ENCODE results near the gene NIM1K. TPM values are rescaled to one million over a fixed set of nuclear protein-coding genes. Genes with fewer than 3 reads are reported as not detected.
A peak's percentile ranks its signal among the peaks of the same experiment; 100 is the strongest.

The NIM1K gene
- total RNA-seq, 1 experiment from 2014 or later, result 0.26 TPM

DNA sequence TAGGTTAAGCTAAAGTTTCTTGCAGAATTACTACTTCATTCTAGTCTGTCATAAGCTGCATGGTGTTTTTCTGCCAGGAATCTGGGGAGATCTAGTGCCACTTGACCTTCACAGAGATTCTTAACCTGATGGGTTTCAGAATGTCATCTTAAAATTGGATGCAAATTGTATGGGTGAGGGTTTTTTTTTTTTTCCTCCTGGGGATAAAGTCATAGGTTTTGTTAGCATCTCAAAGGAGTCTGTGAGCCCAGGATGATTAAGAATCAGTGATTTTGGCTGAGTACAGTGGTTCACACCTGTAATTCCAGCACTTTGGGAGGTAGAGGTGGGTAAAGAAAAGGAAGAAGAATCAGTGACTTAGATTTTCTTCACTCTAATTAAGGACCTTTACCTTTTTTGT is 51.2 kb downstream of the NIM1K start:
- no peak overlapping the region for H3K27ac ChIP-seq
- no peaks in the 10 kb centered on the region for H4K20me1 ChIP-seq (ENCODE audit: insufficient read depth)
- H3K9me3 ChIP-seq (ENCODE audit: insufficient read depth, low read depth), result no peaks in the 10 kb centered on the region
- POLR2A ChIA-PET (ENCODE audit: unreplicated experiment), result no interaction called here
- H3K4me1 ChIP-seq (replicated peaks; ENCODE audit: insufficient read depth), result no peaks in the 10 kb centered on the region
- H3K4me3 ChIP-seq, result no peak overlapping the region
- no peak for DNase-seq
- no peaks in the 10 kb centered on the region for H3K36me3 ChIP-seq (ENCODE audit: low read depth)
- CTCF ChIA-PET, result no interaction called here
- no TSS peak for BruUV-seq (replicated peaks)
- H3K79me2 ChIP-seq (ENCODE audit: low read depth), result no peaks in the 10 kb centered on the region
- peaks cover 15% of the 10 kb centered on the region; the same call in 1 of the 2 replicates for H3K27me3 ChIP-seq (ENCODE audit: insufficient read depth, low read depth)
- H3F3A ChIP-seq (ENCODE audit: insufficient read depth, low read depth), result no peaks in the 10 kb centered on the region
- H3K9me2 ChIP-seq (ENCODE audit: insufficient read depth), result no peaks in the 10 kb centered on the region
- intact Hi-C loops (cut with micrococcal nuclease; ENCODE audit: unreplicated experiment), result no loop called here
- no peak overlapping the region for H3K4me2 ChIP-seq
- TF ChIP-seq EZH2 (IDR thresholded peaks at IDR 0.05; ENCODE audit: low read depth) (no peak), CTCF (conservative IDR thresholded peaks at IDR 0.05) (no peak)
- no peak overlapping the region for H2AFZ ChIP-seq

- no peaks in the 10 kb centered on the region for H3K4me1 ChIP-seq (replicated peaks; ENCODE audit: insufficient read depth)
- peaks cover 15% of the 10 kb centered on the region; the same call in 1 of the 2 replicates for H3K27me3 ChIP-seq (ENCODE audit: insufficient read depth, low read depth)
- H3K36me3 ChIP-seq (ENCODE audit: low read depth), result no peaks in the 10 kb centered on the region
- no peaks in the 10 kb centered on the region for H3F3A ChIP-seq (ENCODE audit: insufficient read depth, low read depth)
- BruUV-seq (replicated peaks), result no TSS peak
- H3K79me2 ChIP-seq (ENCODE audit: low read depth), result no peaks in the 10 kb centered on the region
- H3K4me3 ChIP-seq, result no peak overlapping the region
- no peak for TF ChIP-seq CTCF (conservative IDR thresholded peaks at IDR 0.05)
- TF ChIP-seq EZH2 (IDR thresholded peaks at IDR 0.05; ENCODE audit: low read depth), result no peak
- POLR2A ChIA-PET (ENCODE audit: unreplicated experiment), result interaction anchor here (0.7 kb wide), 1 partner anchor 198 kb away, joined by 3 read pairs; no protein-coding TSS in a partner anchor
- intact Hi-C loops (cut with micrococcal nuclease; ENCODE audit: unreplicated experiment), result no loop called here
- CTCF ChIA-PET, result no interaction called here
- no peak overlapping the region for H3K4me2 ChIP-seq
- no peaks in the 10 kb centered on the region for H4K20me1 ChIP-seq (ENCODE audit: insufficient read depth)
- H3K27ac ChIP-seq, result no peak overlapping the region
- 0 out of 2 replicates have a peak overlapping the region, but pooled peaks have one; percentile 3 for H2AFZ ChIP-seq
- no peaks in the 10 kb centered on the region for H3K9me3 ChIP-seq (ENCODE audit: insufficient read depth, low read depth)
- DNase-seq, result no peak
- H3K9me2 ChIP-seq (ENCODE audit: insufficient read depth), result no peaks in the 10 kb centered on the region
These were observed 53.0 kb downstream of the NIM1K start for GRCh38 chr5:43244823-43245565.

DNA sequence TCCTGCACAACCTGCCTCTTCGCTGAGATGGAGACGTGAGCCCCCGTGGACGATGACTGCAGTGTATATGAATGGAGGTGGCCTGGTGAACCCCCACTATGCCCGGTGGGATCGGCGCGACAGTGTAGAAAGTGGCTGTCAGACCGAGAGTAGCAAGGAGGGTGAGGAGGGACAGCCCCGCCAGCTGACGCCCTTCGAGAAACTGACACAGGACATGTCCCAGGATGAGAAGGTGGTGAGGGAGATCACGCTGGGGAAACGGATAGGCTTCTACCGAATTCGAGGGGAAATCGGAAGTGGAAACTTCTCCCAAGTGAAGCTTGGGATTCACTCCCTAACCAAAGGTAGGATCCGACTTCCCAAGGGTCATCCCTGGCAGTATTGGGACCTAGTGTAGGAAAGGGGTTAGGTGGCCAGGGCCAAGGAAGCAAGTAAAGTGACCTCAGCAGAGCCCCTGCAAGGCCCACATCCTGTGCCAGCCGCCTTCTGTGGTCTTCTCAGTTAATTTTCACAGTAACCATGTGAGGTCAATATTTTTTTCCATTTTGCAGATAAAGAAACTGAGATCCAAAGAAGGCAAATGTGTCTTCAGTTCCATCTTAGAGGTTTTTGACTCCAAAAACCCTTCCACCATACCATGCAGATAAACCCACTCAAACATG is 53.8 kb downstream of the NIM1K start:
- intact Hi-C loops (cut with micrococcal nuclease; ENCODE audit: unreplicated experiment), result no loop called here
- 0 out of 2 replicates have a peak overlapping the region, but pooled peaks have one; percentile 3 for H2AFZ ChIP-seq
- no peaks in the 10 kb centered on the region for H4K20me1 ChIP-seq (ENCODE audit: insufficient read depth)

More for the DNA sequence above, 53.8 kb downstream of the NIM1K start:
- Histone ChIP-seq H3K4me1 (replicated peaks; ENCODE audit: insufficient read depth) (no peaks in the 10 kb centered on the region), H3K9me3 (ENCODE audit: insufficient read depth, low read depth) (no peaks in the 10 kb centered on the region), H3K4me3 (no peak overlapping the region), H3K9me2 (ENCODE audit: insufficient read depth) (no peaks in the 10 kb centered on the region), H3K27ac (no peak overlapping the region), H3K4me2 (no peak overlapping the region), H3K27me3 (ENCODE audit: insufficient read depth, low read depth) (peaks cover 15% of the 10 kb centered on the region; the same call in 1 of the 2 replicates), H3F3A (ENCODE audit: insufficient read depth, low read depth) (no peaks in the 10 kb centered on the region), H3K36me3 (ENCODE audit: low read depth) (no peaks in the 10 kb centered on the region), H3K79me2 (ENCODE audit: low read depth) (no peaks in the 10 kb centered on the region)
- ChIA-PET CTCF (no interaction called here), POLR2A (ENCODE audit: unreplicated experiment) (no interaction called here)
- no peak for DNase-seq
- TF ChIP-seq CTCF (conservative IDR thresholded peaks at IDR 0.05), result no peak
- TF ChIP-seq EZH2 (IDR thresholded peaks at IDR 0.05; ENCODE audit: low read depth), result no peak
- no TSS peak for BruUV-seq (replicated peaks)
